Neural cell (in vitro differentiated cells): ENCODE results near the gene APLF. TPM values are rescaled to one million over a fixed set of nuclear protein-coding genes. Genes with fewer than 3 reads are reported as not detected.
"Not testable (repeated sequence)": the region's sequence is repeated elsewhere in the genome, so short reads cannot be mapped to it uniquely, and the experiment has no call there.

Experiments used
- H2AFZ ChIP-seq: fragments of 200-600, 300-800 bp; sonication (generic), shearing (Covaris generic); 2 replicates; pipeline ENCODE4 v1.6.0; 2014; ENCODE audit warnings: low read depth, mild to moderate bottlenecking, antibody characterized with exemption, low read length, moderate library complexity
- H3F3A ChIP-seq: fragments of 200-600 bp; shearing (Covaris generic); 2 replicates; pipeline ENCODE4 v1.6.1; 2016; ENCODE audit warnings: mild to moderate bottlenecking, moderate library complexity, mixed read lengths, antibody characterized with exemption, low read length; ENCODE audit not compliant: insufficient read depth, poor library complexity, severe bottlenecking
- H3K27ac ChIP-seq: fragments of 200-600, 300-800 bp; sonication (generic), shearing (Covaris generic); 2 replicates; pipeline ENCODE4 v1.5.1; 2014; ENCODE audit warnings: mild to moderate bottlenecking, low read length, moderate library complexity
- H3K27me3 ChIP-seq: fragments of 300-800, 200-600 bp; sonication (generic), shearing (Covaris generic); 2 replicates; pipeline ENCODE4 v1.6.0; 2014; ENCODE audit warnings: mild to moderate bottlenecking, low read depth, low read length, moderate library complexity; ENCODE audit not compliant: insufficient read depth
- H3K36me3 ChIP-seq: fragments of 300-800, 200-600 bp; sonication (generic), shearing (Covaris generic); 2 replicates; pipeline ENCODE4 v1.5.1; 2014; ENCODE audit warnings: mild to moderate bottlenecking, antibody characterized with exemption, low read length, moderate library complexity; ENCODE audit not compliant: insufficient read depth
- H3K4me2 ChIP-seq: fragments of 300-800, 200-600 bp; sonication (generic), shearing (Covaris generic); 2 replicates; pipeline ENCODE4 v1.6.0; 2014; ENCODE audit warnings: mild to moderate bottlenecking, low read length
- H3K4me3 ChIP-seq: fragments of 300-800, 200-600 bp; sonication (generic), shearing (Covaris generic); 2 replicates; pipeline ENCODE4 v1.5.1; 2014; ENCODE audit warnings: mild to moderate bottlenecking, low read length, moderate library complexity
- H3K79me2 ChIP-seq: fragments of 200-600 bp; shearing (Covaris generic); replicated peaks from 2 replicates; pipeline ENCODE4 v1.6.0; 2014; ENCODE audit warnings: mild to moderate bottlenecking, low read length, moderate library complexity; ENCODE audit not compliant: insufficient read depth
- H3K9ac ChIP-seq: fragments of 300-800, 200-600 bp; sonication (generic), shearing (Covaris generic); 2 replicates; pipeline ENCODE4 v1.6.1; 2016; ENCODE audit warnings: mild to moderate bottlenecking, low read length, mixed read lengths
- H3K9me2 ChIP-seq: fragments of 200-600 bp; shearing (Covaris generic); 2 replicates; pipeline ENCODE4 v1.6.1; 2016; ENCODE audit warnings: mild to moderate bottlenecking, low read length, mixed read lengths; ENCODE audit not compliant: insufficient read depth
- H3K9me3 ChIP-seq: fragments of 200-600, 300-800 bp; sonication (generic), shearing (Covaris generic); 2 replicates; pipeline ENCODE4 v1.6.1; 2016; ENCODE audit warnings: mild to moderate bottlenecking, mixed run types, low read length, moderate library complexity, mixed read lengths
- H4K20me1 ChIP-seq: fragments of 200-600 bp; shearing (Covaris generic); 2 replicates; pipeline ENCODE4 v1.6.1; 2016; ENCODE audit warnings: mild to moderate bottlenecking, mixed run types; ENCODE audit not compliant: insufficient read depth
- CTCF ChIP-seq: fragments of 450-650 bp; IDR thresholded peaks from 2 replicates; pipeline ENCODE4 v1.5.1; 2014; ENCODE audit warnings: antibody characterized with exemption, mild to moderate bottlenecking, moderate library complexity; ENCODE audit not compliant: poor library complexity, severe bottlenecking
- EP300 ChIP-seq: fragments of 450-650 bp; conservative IDR thresholded peaks from 2 replicates; pipeline ENCODE4 v1.6.1; 2014; ENCODE audit warnings: antibody characterized with exemption, mild to moderate bottlenecking, moderate library complexity; ENCODE audit not compliant: poor library complexity, severe bottlenecking
- EZH2 ChIP-seq: fragments of 200-600, 300-800 bp; shearing (Covaris generic), sonication (generic); IDR thresholded peaks from 2 replicates; pipeline ENCODE4 v1.6.1; 2014; ENCODE audit warnings: antibody characterized with exemption, low read length, borderline replicate concordance, mild to moderate bottlenecking; ENCODE audit not compliant: insufficient read depth, poor library complexity, severe bottlenecking
- MXI1 ChIP-seq: fragments of 450-650 bp; conservative IDR thresholded peaks from 2 replicates; pipeline ENCODE4 v1.6.1; 2014; ENCODE audit warnings: antibody characterized with exemption, mild to moderate bottlenecking; ENCODE audit not compliant: poor library complexity, severe bottlenecking
- POLR2AphosphoS5 ChIP-seq: IDR thresholded peaks from 2 replicates; pipeline ENCODE4 v1.6.1; 2012
- RAD21 ChIP-seq: fragments of 450-650 bp; conservative IDR thresholded peaks from 2 replicates; pipeline ENCODE4 v1.6.1; 2014; ENCODE audit warnings: antibody characterized with exemption, mild to moderate bottlenecking, moderate library complexity
- REST ChIP-seq: IDR thresholded peaks from 2 replicates; pipeline ENCODE4 v1.6.1; 2012; ENCODE audit warnings: borderline replicate concordance
- SMC3 ChIP-seq: fragments of 450-650 bp; conservative IDR thresholded peaks from 2 replicates; pipeline ENCODE4 v1.6.1; 2014; ENCODE audit warnings: antibody characterized with exemption, mild to moderate bottlenecking, moderate library complexity; ENCODE audit not compliant: poor library complexity
- TAF1 ChIP-seq: IDR thresholded peaks from 2 replicates; pipeline ENCODE4 v1.6.1; 2012; ENCODE audit warnings: low read depth
- polyA plus RNA-seq: library from polyadenylated mRNA; depleted of rRNA; stranded (reverse); fragments of >200 nt; gene quantifications from 2 replicates; pipeline ENCODE4 v1.2.3, GENCODE V29; 2014

The APLF gene
- polyA plus RNA-seq, 1 donor from 2014 or later, result 0.45 TPM

GRCh38 chr2:68487773-68488355, 20.5 kb downstream of the APLF start:
- Histone ChIP-seq H3K79me2 (no peaks in the 10 kb centered on the region), H3K4me3 (no peak overlapping the region), H3K27me3 (no peaks in the 10 kb centered on the region), H3K27ac (no peak overlapping the region), H3K4me2 (no peak overlapping the region), H3F3A (no peaks in the 10 kb centered on the region), H2AFZ (no peak overlapping the region), H3K9ac (no peak overlapping the region), H3K36me3 (no peaks in the 10 kb centered on the region), H4K20me1 (no peaks in the 10 kb centered on the region), H3K9me3 (no peaks in the 10 kb centered on the region), H3K9me2 (no peaks in the 10 kb centered on the region)
- TF ChIP-seq RAD21, result peak; percentile 69
- TF ChIP-seq TAF1, result no peak
- TF ChIP-seq SMC3, result peak; percentile 69
- TF ChIP-seq EP300, result no peak
- peak; percentile 60 for TF ChIP-seq CTCF

GRCh38 chr2:68488605-68489004, 21.2 kb downstream of the APLF start:
- not testable (repeated sequence) for H3K9me3 ChIP-seq, H3K36me3 ChIP-seq, H3F3A ChIP-seq, H3K4me3 ChIP-seq, H3K4me2 ChIP-seq, H3K9ac ChIP-seq, H3K9me2 ChIP-seq, H3K27me3 ChIP-seq, H3K79me2 ChIP-seq, H4K20me1 ChIP-seq, H2AFZ ChIP-seq, H3K27ac ChIP-seq

- Histone ChIP-seq H2AFZ (no peak overlapping the region), H3K27me3 (no peaks in the 10 kb centered on the region), H3K79me2 (no peaks in the 10 kb centered on the region), H3F3A (no peaks in the 10 kb centered on the region), H3K27ac (no peak overlapping the region), H4K20me1 (no peaks in the 10 kb centered on the region), H3K9me3 (no peaks in the 10 kb centered on the region), H3K9me2 (no peaks in the 10 kb centered on the region), H3K9ac (no peak overlapping the region), H3K4me2 (no peak overlapping the region), H3K36me3 (no peaks in the 10 kb centered on the region), H3K4me3 (no peak overlapping the region)
- no peak for TF ChIP-seq TAF1
- TF ChIP-seq SMC3, result no peak
- no peak for TF ChIP-seq EP300
- TF ChIP-seq POLR2AphosphoS5, result no peak
- no peak for TF ChIP-seq CTCF
- no peak for TF ChIP-seq RAD21
- no peak for TF ChIP-seq MXI1
- no peak for TF ChIP-seq REST
- no peak for TF ChIP-seq EZH2
Measured at GRCh38 chr2:68489282-68489681, 21.9 kb downstream of the APLF start.
